ENCODE data around the gene TSPAN15. TPM values are rescaled to one million over a fixed set of nuclear protein-coding genes. Genes with fewer than 3 reads are reported as not detected.
"Not testable (repeated sequence)": the region's sequence is repeated elsewhere in the genome, so short reads cannot be mapped to it uniquely, and the experiment has no call there.

TSPAN15 gene
- total RNA-seq, 1 donor from 2014 or later, result 21.0 TPM

DNA sequence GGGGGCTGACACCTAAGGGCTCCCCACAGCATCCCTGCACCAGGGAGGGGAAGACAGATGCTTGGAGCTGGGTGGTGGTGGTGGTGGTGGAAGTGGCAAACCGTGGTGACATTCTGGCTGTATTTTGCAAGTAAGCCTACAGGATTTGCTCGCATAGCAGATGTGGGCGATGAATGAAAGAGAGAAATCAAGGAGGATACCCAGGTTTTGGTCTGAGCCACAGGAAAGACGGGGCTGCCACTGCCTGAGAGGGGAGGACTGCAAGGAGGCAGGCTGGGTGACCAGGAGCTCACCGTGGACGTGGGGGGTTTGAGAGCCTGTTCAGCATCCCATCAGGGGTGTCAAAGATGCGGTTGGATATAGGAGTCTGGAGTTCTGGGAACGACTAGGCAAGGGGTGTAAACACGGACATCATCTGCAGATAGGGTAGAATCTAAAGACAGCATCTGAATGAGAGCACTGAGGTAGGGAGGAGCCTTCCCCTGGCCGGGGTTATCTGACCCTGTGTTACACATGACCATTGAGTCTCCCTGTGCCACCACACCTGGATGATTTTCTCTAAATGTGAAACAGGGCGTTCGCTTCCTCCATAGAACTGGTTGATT is 49.7 kb downstream of the TSPAN15 start:
- DNase-seq (ENCODE audit: low read depth, low spot score), result no peak

DNA sequence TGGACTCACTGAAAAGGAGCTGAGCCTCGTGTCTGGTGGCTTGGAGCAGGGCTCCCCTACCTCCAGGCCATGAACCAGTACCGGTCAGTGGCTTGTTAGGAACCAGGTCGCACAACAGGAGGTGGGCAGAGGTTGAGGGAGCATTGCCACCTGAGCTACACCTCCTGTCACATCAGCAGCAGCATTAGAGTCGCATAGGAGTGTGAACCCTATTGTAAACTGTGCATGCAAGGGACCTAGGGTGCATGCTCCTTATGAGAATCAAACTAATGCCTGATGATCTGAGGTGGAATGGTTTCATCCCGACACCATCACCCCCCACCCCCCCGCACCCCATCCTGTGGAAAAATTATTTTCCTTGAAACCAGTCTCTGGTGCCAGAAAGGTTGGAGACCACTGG is 50.4 kb downstream of the TSPAN15 start:
- DNase-seq (ENCODE audit: low read depth, low spot score), result no peak

DNA sequence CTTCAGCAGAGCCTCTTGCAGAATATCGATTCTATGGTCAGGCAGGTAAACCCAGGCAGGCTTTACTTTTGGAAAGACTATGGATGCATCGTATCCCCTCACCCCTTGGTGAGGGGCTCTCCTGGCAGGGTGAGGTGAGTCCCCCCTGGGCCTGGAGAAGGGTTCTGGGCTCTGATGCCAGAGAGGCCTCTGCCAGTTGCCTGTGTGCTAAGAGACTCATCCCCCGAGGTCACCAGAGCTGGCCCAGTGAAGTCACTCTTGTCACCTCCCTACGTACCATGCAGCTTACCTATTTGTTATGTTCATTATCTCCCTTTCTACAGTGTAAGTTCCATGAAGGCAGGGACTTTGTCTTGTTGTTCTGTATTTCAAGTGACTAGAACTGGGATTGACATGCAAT is 51.3 kb downstream of the TSPAN15 start:
- no peak for DNase-seq (ENCODE audit: low read depth, low spot score)

DNA sequence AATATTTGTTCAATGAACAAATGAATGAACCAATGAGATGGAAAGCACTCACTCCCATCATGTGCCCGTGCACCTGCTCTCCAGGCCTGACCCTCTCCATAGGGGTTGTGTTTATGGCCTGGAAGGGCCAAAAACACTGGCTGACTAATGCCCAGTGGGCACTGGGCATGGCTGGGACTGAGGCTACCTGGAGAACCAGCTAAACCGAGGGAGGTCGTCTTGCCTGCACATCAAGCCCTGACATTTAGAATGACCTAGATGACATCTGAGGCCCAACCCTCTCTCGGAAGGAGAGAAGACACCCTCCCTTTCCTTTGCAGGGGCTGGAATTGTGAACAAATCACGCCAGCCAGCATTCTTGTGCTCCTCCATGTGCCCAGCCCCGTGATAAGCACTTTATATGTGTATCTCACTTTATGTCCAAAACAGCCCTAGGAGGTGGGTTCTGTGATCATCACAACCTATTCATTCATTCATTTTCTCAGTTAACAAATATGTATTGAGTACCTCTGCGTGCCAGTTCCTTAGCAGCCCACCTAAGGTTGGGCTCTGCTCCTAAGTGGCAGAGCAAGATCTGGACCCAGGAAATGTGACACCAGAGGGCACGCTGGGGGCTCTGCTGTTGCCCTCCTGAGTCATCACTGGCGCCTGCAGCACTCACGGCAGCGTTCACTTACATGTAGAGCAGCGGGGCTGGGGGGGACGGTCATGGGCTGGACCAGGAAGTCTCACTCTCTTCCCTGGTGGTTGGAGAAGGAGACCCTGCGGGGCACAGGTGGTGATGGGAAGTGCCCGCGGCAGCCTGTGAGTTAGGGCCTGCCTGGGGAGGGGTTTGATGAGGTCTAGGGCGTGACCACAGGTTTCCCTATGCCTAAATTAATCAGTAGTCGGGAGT is 52.0 kb downstream of the TSPAN15 start:
- no peak for DNase-seq (ENCODE audit: low read depth, low spot score)

DNA sequence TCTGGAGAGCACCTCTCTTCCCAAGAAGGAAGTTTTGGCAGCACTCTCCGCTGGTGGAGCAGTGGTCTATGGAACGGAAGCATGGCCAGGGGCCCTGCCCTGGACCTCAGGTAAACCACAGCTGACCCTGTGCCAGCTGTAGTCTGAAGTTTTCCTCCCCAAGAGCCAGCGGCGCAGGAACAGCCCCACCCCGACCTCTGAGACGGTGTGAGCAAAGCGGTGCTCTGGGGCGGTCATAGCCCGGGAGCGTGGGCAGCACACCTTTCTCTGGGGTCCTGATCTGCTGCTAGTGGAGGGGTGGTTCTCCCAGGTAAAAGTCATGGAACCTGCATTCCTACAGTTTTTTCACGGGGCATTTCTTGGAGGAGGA is 52.6 kb downstream of the TSPAN15 start:
- no peak for DNase-seq (ENCODE audit: low read depth, low spot score)

DNA sequence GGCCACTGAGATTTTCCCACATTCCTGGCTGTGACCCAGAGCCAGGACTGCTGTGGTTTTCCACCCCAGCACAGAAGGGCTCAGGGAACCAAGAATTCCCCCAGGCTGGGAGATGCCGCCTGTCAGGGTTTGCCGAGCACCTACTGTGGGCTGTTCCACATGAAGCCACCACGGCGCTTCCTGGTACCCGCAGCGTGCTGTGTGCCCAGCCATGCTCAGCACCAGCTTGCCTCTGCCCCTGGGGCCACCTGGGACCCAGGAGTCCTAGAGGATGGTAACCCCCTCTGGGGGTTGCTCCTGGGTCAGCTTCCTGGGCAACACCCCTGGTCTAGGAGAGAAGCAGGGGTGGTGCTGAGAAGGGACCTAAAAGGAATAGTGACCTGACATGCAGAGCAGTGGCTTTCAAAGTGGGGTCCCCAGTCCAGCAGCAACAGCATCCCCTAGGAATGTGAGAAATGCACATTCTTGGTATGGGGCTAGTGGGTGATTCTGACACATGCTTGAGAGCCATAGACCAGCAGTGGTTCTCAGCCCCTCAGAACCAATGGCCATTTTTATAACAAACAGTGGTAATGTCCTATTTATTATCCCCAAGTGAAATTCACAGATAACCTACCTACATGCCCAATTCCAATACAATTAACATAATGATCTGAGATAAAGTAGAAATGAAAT is 53.4 kb downstream of the TSPAN15 start:
- DNase-seq (ENCODE audit: low read depth, low spot score), result no peak

DNA sequence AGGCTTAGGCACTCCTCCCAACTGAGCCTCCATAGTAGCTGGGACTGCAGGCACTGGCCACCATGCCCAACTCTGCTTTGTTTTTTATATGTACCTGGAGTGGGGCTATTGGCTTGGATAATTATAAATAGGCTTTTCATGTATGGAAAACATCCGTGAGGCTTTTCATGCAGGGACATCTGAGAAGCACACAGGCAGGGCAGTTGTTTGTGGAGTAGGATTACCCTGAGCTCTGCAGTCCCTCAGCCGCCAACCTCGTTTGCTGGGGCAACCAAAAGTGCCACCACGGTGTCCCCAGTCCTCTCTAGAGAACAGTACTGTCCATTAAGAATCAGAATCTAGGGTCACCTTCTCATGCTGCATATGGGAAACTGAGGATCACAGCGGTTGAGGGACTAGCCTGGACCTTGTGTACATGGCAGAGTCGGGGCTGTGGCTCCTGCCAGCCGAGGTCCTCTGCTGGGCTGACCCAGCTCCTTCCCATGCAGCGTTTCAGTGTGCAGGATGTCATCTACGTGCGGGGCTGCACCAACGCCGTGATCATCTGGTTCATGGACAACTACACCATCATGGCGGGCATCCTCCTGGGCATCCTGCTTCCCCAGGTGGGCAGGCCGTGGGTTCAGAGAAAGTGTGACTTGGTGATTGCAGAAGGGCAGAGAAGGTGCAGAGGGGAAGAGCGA is 54.5 kb downstream of the TSPAN15 start:
- no peak for DNase-seq (ENCODE audit: low read depth, low spot score)

DNA sequence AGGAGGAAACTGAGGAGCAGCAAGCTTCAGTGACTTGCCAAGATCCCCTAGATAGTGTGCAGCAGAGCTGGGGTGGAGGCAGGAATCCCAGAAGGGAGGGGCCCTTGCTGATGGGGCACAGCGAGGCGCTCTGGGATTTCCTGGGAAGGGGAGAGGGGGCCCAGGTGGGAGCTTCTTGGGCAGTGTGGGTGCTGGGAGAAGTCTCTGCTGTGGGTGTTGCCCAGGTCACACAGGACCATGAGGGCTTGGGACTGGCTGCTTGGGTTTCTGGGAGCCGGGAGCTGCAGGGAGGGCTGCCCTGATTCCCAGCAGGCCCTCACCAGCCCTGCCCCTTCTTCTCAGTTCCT is 55.2 kb downstream of the TSPAN15 start:
- no peak for DNase-seq (ENCODE audit: low read depth, low spot score)

DNA sequence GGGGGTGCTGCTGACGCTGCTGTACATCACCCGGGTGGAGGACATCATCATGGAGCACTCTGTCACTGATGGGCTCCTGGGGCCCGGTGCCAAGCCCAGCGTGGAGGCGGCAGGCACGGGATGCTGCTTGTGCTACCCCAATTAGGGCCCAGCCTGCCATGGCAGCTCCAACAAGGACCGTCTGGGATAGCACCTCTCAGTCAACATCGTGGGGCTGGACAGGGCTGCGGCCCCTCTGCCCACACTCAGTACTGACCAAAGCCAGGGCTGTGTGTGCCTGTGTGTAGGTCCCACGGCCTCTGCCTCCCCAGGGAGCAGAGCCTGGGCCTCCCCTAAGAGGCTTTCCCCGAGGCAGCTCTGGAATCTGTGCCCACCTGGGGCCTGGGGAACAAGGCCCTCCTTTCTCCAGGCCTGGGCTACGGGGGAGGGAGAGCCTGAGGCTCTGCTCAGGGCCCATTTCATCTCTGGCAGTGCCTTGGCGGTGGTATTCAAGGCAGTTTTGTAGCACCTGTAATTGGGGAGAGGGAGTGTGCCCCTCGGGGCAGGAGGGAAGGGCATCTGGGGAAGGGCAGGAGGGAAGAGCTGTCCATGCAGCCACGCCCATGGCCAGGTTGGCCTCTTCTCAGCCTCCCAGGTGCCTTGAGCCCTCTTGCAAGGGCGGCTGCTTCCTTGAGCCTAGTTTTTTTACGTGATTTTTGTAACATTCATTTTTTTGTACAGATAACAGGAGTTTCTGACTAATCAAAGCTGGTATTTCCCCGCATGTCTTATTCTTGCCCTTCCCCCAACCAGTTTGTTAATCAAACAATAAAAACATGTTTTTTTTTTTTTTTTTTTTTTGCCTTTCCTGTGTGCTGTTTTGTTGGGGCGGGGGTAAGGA is 55.8 kb downstream of the TSPAN15 start:
- no peak for DNase-seq (ENCODE audit: low read depth, low spot score)

DNA sequence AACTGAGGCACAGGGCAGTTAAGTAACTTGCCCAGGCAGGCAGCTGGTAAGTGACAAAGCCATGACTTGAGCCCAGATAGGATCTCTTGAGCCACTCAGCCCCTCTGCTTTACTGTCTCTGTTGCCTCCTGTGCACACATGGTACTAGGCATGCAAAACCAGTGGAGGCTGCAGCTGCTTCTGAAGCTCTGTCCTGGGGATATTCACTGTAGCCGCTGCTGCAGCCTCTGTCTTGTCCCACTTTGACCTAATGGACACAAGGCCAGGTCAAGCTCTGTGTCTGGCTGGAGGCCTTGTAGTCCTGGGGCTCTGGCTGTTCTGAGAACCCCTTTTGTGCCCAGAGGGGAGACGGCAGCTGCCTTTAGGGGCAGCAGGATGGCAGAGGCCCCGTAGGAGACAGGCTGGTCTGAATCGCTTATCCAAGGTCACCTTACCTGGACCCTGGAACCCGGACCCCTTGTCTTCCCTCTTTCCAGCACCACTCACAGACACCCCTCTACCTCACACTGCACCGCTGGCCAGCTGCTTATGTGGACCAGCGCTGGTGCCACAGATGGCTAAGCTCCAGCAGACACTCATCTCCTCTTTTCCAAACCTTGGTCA is 57.6 kb downstream of the TSPAN15 start:
- DNase-seq (ENCODE audit: low read depth, low spot score), result no peak

DNA sequence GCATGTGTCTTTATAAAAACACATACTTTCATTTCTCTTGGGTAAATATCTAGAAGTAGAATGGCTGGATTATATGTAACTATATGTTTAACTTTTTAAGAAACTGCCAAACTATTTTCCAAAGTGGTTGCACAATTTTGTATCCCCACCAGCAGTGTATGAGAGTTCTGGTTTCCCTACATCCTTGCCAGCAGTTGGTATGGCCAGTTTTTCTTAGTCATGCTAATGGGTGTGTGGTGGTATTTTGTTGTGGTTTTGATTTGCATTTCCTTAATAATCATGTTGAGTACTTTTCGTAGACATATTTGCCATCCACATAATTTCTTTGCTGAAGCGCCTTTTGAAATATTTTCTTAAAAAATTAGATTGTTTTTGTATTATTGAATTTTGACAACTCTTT is 61.6 kb downstream of the TSPAN15 start:
- no peak for DNase-seq (ENCODE audit: low read depth, low spot score)

DNA sequence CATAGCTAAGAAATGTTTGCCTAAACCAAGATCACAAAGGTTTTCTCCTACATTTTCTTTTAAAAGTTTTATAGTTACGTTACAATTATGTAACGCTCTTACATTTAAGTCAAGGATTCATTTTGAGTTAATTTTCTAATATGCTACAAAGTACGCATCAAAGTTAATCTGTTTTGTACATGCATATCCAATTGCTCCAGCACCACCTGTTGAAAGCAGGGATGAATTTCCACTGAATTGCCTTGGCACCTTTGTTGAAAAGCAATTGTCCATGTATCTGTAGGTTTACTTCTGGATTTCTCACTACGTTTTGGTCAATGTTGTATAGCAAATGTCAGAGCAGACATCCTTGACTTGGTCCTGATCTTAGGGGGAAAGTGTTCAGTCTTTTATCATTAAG is 62.4 kb downstream of the TSPAN15 start:
- DNase-seq (ENCODE audit: low read depth, low spot score), result no peak

DNA sequence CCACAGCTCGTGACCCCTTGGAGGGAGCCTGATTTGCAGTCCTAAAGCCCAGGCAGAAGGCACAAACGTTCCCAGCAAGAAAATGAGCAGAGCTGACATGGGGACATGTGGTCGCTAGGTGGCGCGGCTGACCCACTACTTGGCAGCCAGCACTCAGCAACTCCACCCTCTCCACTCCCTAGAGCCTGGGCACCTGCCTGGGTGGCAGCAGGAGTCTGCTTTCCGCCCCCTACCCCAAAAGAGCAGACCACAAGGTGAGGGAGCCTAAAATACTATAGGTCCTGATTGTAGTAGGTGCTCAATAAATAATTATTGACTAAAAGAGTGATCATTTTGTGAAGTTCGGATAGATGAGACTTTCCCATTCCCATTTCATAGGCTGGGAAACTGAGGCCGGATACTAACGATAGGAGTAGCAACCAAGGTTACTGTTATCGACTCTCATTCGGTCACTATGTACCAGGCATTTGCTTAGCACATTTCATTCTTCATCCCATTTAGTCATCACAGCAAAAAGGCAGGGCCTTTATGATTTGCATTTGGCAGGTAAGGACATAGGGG is 64.5 kb downstream of the TSPAN15 start:
- DNase-seq (ENCODE audit: low read depth, low spot score), result peak; percentile 29

DNA sequence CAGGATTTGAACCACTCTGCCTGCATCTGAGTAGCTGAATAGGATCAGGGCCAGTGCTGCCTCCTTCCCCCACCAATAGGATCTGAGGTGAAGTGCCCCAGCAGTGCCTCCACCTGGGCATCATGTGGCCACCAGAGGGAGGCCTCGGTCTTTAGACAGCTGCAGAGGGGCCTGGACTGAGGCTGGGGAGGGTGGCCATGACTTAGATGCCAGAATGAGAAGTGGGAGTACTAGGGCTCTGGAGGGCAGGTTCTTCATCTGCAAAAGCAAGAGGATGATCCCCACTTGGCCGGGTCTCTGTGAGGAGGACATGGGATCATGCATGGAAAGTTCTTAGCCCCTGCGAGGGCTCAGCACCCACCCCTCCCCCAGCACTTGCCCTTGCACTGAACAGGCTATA is 65.1 kb downstream of the TSPAN15 start:
- no peak for DNase-seq (ENCODE audit: low read depth, low spot score)

DNA sequence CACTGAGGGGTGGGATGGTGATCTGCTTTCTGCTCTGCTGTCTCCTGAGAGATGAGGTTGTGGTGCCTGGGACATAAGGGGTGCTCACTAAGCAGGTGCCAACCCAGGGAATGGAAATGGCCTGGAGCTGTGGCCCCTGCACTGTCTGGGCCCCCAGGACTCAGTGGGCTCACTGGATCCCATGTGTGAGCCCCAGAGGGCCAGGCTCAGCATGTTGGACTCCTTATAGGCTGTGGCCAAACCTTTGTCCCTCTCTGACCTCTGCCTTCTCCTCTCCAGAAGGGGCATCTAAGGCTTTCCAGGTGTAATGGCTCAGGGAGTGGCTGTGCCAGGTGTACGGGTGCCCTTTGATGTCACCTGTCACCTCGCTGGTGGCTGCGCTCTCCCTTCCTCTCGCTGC is 65.5 kb downstream of the TSPAN15 start:
- DNase-seq (ENCODE audit: low read depth, low spot score), result no peak

DNA sequence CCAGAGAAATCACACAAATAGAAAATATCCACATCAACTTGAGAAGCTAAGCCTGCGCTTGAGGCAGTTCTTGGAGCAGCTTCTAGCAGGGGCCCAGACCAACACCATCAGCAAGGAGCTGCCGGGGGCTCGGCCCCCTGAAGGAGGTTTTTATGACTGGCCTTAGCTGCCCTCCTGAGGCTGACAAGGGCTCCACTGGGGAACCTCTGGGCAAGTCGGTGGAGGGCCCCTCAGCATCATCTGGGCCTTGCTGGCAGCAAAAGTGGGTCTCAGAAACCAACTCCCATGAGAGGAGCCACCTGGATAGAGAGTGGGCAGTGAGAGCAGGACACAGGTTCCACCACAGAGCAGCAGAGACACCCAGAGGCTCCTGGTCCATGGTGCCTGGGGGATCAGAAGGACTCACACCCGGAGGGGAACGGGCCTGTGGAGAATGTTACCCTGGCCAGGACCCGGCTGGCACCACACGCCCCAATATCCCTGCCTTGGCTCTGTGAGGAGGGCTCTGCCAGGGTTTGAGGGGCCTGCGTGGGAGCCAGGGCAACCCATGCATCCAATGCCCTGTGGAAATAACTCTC is 66.1 kb downstream of the TSPAN15 start:
- no peak for DNase-seq (ENCODE audit: low read depth, low spot score)

DNA sequence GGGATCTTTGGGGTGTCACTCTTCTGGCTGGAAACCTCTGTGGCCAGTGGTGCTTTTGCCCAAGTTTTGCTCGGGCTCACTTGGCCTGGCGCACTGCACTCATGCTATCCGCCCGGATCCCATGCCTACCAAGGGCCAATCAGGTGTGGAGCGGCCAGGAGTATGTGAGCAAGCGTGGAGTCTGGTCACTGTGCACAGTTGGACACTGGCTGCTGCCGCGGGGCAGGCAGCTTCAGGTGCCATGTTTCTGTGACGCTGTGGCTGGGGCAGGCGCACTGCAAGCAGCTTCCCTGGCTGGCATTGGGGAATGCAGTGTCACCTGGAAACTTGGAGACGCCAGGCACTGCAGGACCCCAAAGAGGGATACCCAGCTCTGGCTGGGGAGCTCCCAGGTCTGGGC is 76.7 kb downstream of the TSPAN15 start:
- no peak for DNase-seq (ENCODE audit: low read depth, low spot score)

DNA sequence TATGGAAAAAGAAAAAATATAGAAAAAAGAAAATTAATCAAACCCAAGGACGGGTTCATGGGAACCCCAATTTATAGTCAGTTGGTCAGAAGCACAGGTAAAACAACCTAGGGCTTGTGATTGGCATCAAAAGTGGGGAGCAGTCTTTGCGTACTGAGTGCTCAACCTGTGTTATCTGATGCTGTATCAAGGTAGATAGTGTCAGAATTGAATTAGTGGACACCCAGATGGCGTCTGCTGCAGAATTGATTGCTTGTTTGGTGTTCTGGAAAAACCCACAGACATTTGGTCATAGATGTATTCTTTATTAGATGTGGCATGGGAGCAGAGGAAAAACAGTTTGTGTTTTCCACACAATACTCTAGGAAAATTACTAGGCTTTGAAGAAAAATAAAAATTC is 82.4 kb downstream of the TSPAN15 start:
- no peak for DNase-seq (ENCODE audit: low read depth, low spot score)

DNA sequence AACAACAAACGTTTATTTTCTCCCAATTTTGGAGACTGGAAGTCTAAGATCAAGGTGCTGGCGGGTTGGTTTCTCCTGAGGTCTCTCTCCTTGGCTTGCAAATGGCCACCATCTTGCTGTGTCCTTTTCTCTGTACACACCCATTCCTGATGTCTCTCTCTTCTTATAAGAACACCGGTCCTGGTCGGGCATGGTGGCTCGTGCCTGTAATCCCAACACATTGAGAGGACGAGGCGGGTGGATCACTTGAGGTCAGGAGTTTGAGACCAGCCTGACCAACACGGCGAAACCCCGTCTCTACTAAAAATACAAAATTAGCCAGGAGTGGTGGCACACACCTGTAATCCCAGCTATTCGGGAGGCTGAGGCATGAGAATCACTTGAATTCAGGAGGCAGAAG is 85.3 kb downstream of the TSPAN15 start:
- not testable (repeated sequence) for DNase-seq (ENCODE audit: low read depth, low spot score)

DNA sequence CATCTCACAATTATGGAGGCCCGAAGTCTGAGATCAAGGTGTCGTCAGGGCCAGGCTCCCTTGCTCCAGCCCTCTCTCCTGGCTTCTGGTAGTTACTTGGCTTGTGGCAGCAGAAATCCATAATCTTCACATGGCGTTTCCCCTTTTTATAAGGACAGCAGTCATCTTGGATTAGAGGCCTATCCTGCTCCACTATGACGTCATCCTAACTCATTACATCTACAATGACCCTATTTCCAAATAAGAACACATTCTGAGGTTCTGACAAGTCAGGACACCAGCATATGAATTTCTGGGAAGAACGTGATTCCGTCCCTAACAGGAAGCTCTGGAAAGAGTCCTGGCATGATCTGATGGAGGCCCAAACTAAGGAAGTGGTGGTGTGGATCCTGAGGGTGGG is 86.2 kb downstream of the TSPAN15 start:
- DNase-seq (ENCODE audit: low read depth, low spot score), result no peak
